Fibroblast of mammary gland (primary cell): Measurements from ENCODE around the gene CARNS1.
"Not testable (repeated sequence)": the region's sequence is repeated elsewhere in the genome, so short reads cannot be mapped to it uniquely, and the experiment has no call there.

Experiments
- DNase-seq: peaks from one replicate; pipeline ENCODE4 v3.0.0-alpha.2; 2010; ENCODE audit warnings: low read depth
- H3K4me3 ChIP-seq: 2 replicates; pipeline ENCODE4 v1.5.1; 2011; ENCODE audit warnings: low read depth, mild to moderate bottlenecking, low read length, moderate library complexity; ENCODE audit not compliant: control insufficient read depth
- CTCF ChIP-seq: conservative IDR thresholded peaks from 2 replicates; pipeline ENCODE4 v1.5.1; 2011; ENCODE audit warnings: low read depth, low read length, inconsistent platforms; ENCODE audit not compliant: control insufficient read depth, insufficient read depth

CARNS1 gene

GRCh38 chr11:67397536-67397935 is 17.9 kb upstream of the CARNS1 start:
- DNase-seq = no peak
- no peak overlapping the region for H3K4me3 ChIP-seq
- TF ChIP-seq CTCF = no peak

GRCh38 chr11:67397986-67398660 is 17.4 kb upstream of the CARNS1 start:
- no peak for DNase-seq
- no peak for TF ChIP-seq CTCF
- H3K4me3 ChIP-seq = no peak overlapping the region

GRCh38 chr11:67398661-67399563 is 16.6 kb upstream of the CARNS1 start:
- no peak for TF ChIP-seq CTCF
- H3K4me3 ChIP-seq = no peak overlapping the region
- no peak for DNase-seq

GRCh38 chr11:67400251-67400941 is 15.1 kb upstream of the CARNS1 start:
- peak; percentile 18 for DNase-seq
- peak overlapping the region; percentile 81 for H3K4me3 ChIP-seq
- TF ChIP-seq CTCF = no peak

GRCh38 chr11:67400942-67401494 is 14.5 kb upstream of the CARNS1 start:
- peak overlapping the region; percentile 81 for H3K4me3 ChIP-seq
- no peak for TF ChIP-seq CTCF
- no peak for DNase-seq

GRCh38 chr11:67401495-67402191 is 13.8 kb upstream of the CARNS1 start, which contains the start of gene PPP1CA:
PPP1CA (minus strand) TSS chr11:67401858; CDS start chr11:67401782, 76 bp downstream.
- peak within 1 kb of the TSS; percentile 81 for H3K4me3 ChIP-seq
- no peak for TF ChIP-seq CTCF
- DNase-seq = peak; percentile 79

- peak overlapping the region; percentile 25 for H3K4me3 ChIP-seq
- not testable (repeated sequence) for DNase-seq
Measured at GRCh38 chr11:67402192-67402839, 13.2 kb upstream of the CARNS1 start.

GRCh38 chr11:67403085-67403484 is 12.4 kb upstream of the CARNS1 start:
- H3K4me3 ChIP-seq, DNase-seq: not testable (repeated sequence)
